Fibroblast of pulmonary artery (primary cell): ENCODE data around the gene FHOD3.

Experiments used
- DNase-seq: peaks from one replicate; pipeline ENCODE4 v3.0.0-alpha.2; 2010; ENCODE audit warnings: low read depth
- H3K4me3 ChIP-seq: replicated peaks from 2 replicates; pipeline ENCODE4 v1.5.1; 2011; ENCODE audit warnings: low read depth, mild to moderate bottlenecking, control low read depth, low read length, moderate library complexity
- TF ChIP-seq, protein P1 (sequence below): IDR thresholded peaks from 2 replicates; pipeline ENCODE4 v1.5.1; 2011; ENCODE audit warnings: mild to moderate bottlenecking, control low read depth, low read length, inconsistent platforms; ENCODE audit errors: missing control alignments

The FHOD3 gene

DNA sequence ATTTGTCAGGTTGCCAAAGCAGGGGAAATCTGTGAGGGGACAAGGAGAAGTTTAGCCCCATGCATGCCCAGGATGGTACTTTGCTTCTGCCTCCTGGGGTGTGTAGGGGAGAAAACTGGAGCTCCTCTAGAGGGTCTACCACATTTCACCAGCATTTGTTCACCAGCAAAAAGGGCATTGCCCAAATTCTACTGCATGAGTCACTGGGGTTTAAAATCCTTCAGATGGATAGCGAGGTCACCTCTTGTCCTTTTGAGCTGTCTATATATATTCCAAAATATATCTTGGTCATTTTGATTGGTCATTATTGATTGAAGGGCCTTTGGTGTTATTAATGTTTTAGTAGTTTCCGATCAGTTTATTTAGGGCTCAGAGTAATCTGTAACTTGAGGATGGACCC is 18.7 kb downstream of the FHOD3 start:
- DNase-seq: no peak
- TF ChIP-seq, protein P1, sequence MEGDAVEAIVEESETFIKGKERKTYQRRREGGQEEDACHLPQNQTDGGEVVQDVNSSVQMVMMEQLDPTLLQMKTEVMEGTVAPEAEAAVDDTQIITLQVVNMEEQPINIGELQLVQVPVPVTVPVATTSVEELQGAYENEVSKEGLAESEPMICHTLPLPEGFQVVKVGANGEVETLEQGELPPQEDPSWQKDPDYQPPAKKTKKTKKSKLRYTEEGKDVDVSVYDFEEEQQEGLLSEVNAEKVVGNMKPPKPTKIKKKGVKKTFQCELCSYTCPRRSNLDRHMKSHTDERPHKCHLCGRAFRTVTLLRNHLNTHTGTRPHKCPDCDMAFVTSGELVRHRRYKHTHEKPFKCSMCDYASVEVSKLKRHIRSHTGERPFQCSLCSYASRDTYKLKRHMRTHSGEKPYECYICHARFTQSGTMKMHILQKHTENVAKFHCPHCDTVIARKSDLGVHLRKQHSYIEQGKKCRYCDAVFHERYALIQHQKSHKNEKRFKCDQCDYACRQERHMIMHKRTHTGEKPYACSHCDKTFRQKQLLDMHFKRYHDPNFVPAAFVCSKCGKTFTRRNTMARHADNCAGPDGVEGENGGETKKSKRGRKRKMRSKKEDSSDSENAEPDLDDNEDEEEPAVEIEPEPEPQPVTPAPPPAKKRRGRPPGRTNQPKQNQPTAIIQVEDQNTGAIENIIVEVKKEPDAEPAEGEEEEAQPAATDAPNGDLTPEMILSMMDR: no peak
- H3K4me3 ChIP-seq: no peak overlapping the region

DNA sequence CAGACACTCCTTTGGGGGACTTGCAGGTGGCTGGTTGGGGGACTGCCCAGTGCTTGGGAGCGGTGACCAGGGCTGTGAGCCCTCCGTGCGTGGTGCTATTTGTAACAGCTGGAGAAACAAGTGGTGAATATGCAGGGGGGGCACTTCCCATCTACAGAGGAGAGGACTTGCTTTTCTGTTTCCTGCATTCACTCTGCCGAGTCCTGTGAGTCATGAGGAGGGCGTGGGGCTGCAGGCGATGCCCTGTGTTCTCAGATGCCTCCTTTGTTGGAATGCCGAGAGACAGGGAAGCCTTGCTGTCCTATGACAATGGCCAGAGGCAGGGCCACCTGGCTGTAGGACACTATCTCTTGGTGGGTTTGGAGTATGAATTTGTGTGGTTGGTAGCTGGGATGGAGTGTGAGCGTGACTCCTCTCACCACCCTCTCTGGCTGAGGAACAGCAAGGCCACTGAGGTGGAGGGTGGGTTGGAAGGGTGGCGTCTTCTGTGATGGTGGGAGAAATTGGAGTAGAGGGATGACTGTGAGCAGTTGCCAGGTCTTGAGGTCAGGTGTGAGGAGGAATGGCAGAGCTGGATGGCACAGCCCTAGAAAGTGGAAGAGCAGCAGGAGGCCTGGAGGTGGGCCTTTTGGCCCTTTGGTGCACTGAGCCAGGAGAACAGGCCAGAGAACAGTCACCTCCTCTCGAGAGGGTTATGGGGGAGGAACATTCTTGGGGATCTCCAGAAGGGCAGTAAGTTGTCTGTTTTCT is 24.3 kb downstream of the FHOD3 start:
- TF ChIP-seq, protein P1: no peak
- no peak overlapping the region for H3K4me3 ChIP-seq
- peak; percentile 60 for DNase-seq

GRCh38 chr18:36322408-36322728 is 24.9 kb downstream of the FHOD3 start:
- H3K4me3 ChIP-seq: no peak overlapping the region
- TF ChIP-seq, protein P1: no peak
- DNase-seq: no peak

GRCh38 chr18:36322734-36323133 is 25.2 kb downstream of the FHOD3 start:
- H3K4me3 ChIP-seq: no peak overlapping the region
- TF ChIP-seq, protein P1: no peak
- no peak for DNase-seq

DNA sequence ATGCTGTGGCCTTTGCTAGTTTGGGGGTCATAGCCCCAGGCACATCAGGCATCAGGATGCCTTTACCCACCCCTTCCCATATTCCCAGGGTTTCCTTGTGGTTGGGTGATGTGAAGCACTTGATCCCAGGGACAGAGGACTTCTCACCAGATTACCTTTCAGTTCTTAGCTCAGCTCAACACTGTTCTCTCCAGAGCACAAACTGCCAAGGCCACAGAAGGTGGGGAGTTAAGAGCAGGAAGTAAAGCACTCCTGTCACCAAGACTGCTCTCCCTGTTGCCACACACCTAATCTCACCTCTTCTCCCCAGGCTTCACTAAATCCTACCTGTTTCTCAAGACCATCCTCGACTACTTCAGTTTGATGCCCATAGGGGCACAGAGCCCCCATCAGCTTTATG is 25.9 kb downstream of the FHOD3 start:
- no peak for DNase-seq
- no peak overlapping the region for H3K4me3 ChIP-seq
- TF ChIP-seq, protein P1: no peak

DNA sequence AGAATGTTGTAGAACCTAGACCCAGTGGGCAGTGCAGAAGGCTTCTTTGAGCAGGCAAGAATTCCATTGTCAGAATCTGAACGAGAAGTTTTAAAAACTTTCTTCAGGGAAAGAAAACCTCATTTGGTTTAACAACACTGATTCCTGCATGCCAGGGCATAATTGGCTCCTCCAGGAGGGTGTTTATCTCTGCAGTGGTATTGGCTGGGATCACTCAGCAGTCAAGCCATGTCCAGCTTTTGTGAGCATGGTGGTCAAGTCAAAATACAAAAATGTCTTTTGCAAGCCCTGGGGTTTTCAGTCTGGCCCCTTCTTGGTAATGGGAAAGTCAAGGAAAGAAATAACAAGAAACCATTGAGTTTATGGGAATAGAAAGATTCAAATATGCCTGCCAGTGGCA is 28.3 kb downstream of the FHOD3 start:
- no peak overlapping the region for H3K4me3 ChIP-seq
- no peak for DNase-seq
- TF ChIP-seq, protein P1: no peak

DNA sequence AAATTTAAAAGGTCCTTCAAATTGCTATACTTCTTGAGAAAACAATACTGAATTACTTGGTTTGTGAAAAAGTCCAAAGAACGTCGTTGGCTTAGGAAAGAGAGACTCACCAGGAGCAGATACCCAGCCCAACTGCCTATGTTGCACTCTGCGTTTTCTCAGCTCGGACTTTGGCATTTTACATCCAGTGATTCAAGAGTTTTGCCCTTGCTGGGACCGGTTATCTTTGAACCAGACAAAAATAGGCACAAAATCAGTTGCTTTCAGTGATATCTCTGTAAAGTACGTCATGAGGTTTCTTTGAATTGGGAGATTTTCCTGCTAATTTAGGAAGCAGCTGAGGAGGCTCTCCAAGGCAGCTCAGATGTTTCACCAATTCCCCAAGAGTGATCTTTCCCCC is 29.3 kb downstream of the FHOD3 start:
- no peak overlapping the region for H3K4me3 ChIP-seq
- TF ChIP-seq, protein P1: no peak
- DNase-seq: peak; percentile 67
